Dedifferentiated amniotic fluid mesenchymal stem cell (primary cell): Measurements from ENCODE around the gene DYNC2H1.
"Not testable (repeated sequence)": the region's sequence is repeated elsewhere in the genome, so short reads cannot be mapped to it uniquely, and the experiment has no call there.

Source experiments
- DNase-seq: peaks from one replicate; pipeline ENCODE4 v3.0.0-alpha.2; 2016; ENCODE audit errors: extremely low spot score

DYNC2H1 gene

DNA sequence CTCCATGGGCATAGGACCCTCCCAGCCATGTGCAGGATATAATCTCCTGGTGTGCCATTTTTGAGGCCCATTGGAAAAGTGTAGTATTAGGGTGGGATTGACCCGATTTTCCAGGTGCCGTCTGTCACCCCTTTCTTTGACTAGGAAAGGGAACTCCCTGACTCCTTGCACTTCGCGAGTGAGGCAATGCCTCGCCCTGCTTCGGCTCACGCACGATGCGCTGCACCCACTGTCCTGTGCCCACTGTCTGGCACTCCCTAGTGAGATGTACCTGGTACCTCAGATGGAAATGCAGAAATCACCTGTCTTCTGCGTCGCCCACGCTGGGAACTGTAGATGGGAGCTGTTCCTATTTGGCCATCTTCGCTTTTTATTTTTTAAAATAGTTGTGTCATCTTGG is 32.8 kb downstream of the DYNC2H1 start:
- not testable (repeated sequence) for DNase-seq

DNA sequence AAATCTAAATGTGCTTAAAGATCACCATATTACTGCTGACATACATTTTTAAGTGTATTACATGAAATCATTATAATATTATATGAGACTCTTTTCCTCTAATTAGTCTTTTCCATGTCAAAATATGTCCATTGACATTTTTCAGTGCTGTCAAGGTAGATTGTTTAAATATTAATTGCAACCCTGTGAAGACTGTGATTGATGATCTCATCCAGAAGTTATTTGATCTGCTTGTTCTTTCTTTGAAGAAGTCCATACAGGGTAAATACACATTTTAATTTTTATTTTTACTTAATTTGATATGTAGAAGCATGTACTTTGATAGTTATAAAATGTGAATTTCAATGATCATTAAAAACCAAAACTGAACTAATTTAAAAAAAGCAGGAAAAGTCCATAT is 38.4 kb downstream of the DYNC2H1 start:
- no peak for DNase-seq

GRCh38 chr11:103157542-103157941 is 48.3 kb downstream of the DYNC2H1 start:
- DNase-seq, result no peak

DNA sequence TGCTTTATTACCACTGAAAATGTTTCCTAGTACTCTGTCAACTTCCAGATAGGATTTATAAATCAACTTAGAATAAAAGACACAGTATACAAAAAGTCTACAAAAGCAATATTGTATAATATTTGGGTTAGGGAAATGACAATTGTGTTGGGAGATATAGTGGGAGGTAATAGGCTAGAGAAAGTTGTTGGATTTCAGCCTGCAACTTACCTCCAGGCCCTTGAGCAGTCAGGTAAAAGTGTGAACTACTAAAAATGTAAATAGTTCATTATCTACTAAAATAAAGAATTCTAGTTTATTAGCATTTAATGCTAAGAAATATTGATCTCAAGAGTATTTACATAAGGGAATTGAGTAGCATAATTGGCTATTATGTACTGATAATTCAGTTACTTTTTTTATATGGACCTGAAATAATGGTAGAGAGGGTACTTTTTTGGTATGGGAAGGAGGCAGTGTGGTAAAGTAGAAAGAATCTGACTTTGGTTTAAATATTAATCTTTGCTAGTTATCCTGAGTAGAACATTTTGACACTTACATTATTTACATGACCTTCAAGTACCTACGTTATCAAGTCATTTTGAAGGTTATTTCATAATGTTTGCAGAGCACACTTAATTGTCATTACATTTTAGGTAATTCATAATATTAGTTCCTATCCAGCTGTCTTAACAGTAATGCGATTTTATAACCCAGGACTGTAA is 55.0 kb downstream of the DYNC2H1 start:
- DNase-seq, result no peak

DNA sequence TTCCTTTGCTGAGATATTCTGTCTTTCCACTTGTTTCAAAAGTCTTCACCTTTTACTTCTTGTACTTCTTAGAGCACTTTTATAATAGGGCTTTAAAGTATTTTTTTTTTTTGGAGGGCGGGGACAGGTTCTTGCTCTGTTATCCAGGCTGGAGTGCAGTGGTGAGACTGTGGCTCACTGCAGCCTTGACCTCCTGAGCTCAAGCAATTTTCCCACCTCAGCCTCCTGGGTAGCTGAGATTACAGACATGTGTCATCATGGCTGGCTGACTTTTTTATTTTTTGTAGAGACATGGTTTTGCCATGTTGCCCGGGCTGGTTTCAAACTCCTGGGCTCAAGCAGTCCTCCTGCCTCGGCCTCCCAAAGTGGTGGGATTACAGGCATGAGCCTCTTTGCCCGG is 57.9 kb downstream of the DYNC2H1 start:
- no peak for DNase-seq

- DNase-seq, result no peak
Measured at GRCh38 chr11:103170865-103171264, 61.6 kb downstream of the DYNC2H1 start.

DNA sequence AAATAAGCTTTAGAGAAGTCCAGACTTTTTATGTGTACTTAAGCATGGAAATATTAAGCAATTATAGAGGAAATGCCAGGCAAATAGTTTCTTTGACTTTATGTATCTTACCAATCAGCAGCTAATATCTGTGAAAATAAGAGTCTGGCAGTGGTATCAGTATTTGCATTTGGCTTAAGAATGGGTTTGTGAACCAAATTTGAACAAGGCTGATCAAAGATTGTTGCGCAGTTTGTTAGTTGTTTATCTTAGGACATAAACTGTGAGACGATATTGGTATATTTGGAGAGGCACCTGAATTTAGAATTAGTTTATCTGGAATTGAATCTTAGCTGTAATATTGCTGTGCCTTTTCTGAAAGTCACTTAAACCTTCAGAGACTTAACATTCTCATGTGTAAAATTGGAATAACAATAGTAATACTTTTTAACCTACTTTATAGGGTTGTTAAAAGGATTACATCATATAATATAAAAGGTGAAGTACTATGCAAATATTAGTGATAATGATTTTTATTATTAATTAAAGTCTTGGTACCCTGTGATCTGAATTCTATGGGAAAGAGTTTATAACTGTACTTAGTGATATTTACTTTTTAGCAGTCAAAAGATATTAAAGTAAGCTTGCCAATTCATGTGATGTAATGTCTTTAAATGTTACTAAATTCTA is 66.4 kb downstream of the DYNC2H1 start:
- DNase-seq, result no peak

DNA sequence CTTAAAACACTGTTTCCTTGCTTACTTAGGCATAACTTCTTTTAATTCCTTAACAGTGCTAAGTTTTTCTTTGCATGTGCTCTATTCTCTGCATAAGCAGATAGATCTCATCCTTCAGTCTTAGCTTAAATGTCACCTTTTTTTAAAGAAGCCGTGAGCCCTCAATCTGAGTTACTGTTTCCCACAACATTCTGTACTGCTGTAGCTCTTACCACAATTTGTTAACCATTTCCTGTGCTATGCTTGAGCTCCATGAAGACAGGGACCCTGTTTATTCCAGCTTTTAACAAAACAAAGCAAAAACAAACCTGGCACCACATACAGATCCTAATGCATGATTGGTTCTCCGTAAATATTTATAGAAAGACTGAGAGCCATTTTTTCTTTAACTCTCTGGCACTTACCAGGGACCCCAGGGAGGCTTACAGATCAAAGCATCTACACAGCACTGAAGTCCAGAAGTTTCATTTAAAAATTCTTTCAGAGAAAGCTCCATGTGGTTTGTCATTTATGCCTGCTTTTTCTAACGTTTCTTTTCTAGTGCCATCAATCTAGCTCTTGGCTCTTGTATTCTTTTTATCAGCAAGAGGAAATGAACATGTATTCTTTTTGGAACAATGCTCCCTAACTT is 74.9 kb downstream of the DYNC2H1 start:
- DNase-seq, result no peak

DNA sequence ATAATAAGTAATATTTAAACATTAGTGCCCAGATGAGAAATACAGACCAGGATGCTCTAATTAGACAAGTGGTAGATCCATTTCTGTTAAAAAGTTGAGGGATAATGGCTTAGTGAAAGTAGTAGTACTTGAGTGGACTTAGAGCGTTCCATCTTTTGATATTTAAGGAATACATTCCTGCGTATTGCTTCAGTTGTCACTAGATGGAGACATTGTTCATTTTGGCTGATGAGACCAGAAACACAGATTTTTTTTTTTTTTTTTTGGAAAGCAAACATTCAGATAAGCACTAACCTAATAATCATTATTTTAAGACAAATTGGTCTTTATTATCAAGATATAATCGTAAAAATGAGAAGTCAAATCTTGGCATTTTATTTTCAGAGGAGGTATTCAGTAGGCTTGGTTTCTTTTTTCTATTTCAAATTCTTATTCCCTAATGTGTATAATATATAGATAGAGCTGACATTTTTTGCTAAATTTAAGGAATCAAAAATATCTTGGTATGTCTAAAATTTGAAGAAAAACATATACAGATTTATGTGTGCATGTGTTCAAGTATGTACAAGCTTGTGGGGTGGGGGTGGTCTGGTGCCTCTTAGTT is 92.9 kb downstream of the DYNC2H1 start:
- peak; percentile 28 for DNase-seq

GRCh38 chr11:103210543-103210942 is 101.3 kb downstream of the DYNC2H1 start:
- DNase-seq, result no peak

DNA sequence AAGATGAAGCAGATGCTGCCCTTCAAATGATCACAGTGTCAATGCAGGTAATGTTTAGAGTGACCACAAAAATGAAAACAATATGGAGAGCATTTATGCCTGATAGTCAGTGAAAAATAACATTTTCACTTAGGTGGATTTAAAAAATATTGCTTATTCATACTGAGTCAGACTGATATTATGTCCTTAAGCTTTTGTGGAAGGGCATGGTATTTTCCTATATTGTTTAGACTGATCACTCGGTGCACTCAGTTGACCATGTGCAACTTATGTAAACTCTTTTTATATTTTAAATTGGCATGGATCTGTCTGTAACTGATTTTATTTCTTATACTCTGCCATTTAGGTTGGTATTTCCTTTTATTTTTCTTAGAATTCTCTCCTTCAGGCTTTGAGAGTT is 106.6 kb downstream of the DYNC2H1 start:
- DNase-seq, result peak; percentile 30

DNA sequence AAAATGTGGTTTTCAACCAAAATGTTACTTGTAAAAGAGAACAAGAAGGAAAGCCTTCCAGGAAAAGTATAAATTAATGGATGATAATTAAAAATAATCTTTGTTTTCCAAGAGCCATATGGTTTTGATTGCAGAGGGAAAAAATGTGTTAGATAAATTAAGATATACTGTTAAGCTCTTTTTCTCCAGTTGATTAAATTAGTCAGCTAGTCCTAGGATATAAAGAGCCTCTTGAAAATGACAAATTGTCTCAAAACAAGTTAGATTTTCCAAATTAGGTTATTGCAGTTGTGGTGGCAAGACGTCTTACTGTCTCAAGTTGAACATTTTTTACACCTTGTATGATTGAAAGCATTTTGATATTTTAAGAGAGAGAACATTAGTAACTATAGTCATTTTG is 110.9 kb downstream of the DYNC2H1 start:
- DNase-seq, result no peak

DNA sequence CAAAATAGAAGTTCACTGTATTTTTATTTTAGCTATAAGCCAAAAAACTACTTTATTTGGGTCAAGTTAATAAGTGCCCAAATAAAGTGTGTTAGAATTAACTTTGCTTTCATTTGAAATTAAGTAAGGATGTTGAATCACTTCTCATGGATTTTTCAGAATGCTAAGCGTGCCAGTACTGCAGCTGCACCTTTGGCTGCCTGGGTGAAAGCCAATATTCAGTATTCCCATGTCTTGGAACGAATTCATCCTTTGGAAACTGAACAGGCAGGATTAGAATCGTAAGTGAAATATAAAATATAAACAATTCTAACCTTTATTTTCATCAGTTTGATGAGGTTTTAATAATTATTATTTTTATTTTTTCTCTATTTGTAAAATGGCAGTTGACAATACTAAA is 113.6 kb downstream of the DYNC2H1 start:
- no peak for DNase-seq

GRCh38 chr11:103228807-103229206 is 119.6 kb downstream of the DYNC2H1 start:
- no peak for DNase-seq

DNA sequence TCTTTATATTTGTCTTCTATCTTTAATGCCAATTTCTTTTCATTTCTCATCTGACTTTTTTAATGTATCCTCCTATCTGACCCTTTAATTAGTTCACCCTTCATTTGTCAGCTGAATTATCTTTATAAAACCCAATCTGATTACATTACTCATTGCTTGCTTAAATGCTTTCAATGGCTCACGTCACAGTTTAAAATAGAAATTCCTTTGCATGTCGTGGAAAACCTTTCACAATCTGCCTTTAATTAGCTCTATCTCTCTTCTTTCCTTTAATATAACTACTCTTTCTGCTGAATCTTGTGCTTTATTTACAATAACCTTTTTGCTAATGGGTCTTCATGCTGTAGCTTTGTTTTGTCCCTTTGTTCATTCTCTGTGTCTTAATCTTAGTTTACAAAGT is 125.7 kb downstream of the DYNC2H1 start:
- peak; percentile 61 for DNase-seq

DNA sequence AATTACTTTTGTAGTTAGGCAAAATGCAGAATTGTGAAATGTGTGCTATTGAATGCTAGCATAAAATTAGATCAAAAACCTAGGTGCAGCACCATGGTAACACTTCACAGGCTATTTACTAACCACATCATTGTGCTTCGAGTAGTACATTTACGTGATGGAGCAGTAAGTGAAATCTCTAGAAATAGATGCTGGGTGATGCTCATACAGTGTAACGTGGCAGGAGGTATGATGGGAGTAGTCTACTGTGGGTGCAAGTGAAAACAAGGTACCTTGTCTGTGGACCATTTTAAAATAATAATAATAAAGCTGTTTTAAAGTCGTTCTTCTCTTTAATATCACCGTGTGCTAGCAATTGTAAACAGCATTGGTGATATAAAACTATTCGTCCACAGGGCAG is 132.3 kb downstream of the DYNC2H1 start:
- no peak for DNase-seq

DNA sequence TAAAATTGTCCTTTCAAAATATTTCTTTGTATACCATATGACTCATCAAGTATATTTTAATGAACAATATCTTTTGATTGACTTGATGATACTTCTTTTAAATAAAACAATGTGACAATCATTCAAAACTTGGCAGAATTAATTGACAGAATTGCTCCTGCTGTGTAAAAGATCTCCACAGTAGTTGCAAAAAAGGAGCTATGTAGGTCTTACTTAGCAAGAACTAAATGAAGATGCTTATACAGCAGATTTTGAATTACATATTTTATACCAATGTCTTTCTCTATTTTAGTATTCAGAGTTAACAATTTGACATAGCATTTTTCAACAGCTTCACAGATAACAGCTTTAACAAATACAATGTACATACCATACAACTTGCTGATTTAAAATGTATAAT is 144.9 kb downstream of the DYNC2H1 start:
- no peak for DNase-seq

GRCh38 chr11:103257360-103257759 is 148.1 kb downstream of the DYNC2H1 start:
- no peak for DNase-seq

DNA sequence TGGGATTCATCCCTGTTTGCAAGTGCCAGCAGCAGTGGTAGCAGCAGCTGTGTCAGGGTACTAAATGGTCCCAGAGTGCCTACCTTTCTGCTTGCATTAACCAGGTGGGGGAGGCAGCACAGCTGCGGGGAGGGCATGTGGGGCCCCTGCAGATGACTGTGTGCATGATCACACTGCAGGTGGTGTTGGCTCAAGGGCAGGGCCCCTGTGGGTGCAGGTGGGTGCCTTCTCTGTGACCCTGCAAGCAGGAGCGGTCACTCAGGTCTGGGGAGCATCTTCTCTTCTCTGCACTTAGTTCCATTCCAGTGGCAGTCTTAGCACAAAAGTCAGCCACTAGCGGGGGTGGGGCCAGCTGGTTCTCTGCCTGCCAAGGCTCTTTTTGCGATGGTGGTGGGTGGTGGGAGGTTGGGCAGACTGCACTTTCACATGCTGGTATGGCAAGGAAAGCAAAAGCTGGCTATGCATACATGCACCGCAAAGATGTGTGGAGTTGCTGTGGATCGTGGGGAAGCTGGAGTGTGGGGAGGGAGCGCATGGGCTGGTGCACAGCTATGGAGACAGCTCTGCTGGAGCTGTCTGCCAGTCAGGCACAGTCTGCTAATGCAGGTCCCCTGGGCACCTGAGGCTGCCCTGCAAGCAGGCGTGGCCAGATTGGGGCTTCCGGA is 157.1 kb downstream of the DYNC2H1 start:
- no peak for DNase-seq

DNA sequence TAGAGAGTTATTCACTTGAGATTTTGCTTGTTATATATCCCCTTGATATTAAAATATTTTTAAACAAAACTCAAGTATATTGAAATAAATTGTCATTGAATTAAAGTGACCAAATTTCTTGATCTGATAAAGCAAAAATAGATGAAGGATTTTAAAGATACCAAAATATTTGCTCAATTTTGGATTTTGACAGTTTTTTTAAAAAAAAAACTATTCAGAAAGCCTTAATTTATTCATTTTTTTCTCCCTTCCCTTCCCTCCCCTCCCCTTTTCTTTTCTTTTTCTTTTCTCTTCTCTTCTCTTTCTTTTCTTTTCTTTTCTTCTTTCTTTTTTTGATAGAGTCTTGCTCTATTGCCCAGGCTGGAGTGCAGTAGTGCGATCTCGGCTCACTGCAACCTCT is 163.7 kb downstream of the DYNC2H1 start:
- DNase-seq, result no peak

GRCh38 chr11:103274025-103274424 is 164.8 kb downstream of the DYNC2H1 start:
- no peak for DNase-seq

DNA sequence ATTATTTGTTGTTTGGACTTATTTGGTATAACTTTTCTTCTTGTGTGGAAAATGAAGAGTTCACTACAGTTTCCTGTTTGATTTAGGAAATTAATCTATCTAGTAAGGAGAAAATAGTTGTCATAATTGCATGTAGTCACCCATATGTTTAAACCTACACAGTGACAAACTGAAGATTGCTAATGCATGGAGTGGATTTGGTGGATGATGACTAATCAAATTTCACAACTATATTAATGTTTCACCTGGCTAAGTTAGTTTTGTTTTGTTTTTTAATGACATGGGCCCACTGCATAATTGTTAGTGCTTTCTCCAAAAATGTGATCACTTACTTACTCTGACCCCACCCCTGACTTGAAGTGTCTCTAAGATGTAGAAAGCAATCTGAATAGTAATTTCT is 170.6 kb downstream of the DYNC2H1 start:
- no peak for DNase-seq
